Measurements from ENCODE around the gene KCNG2. TPM values are rescaled to one million over a fixed set of nuclear protein-coding genes. Genes with fewer than 3 reads are reported as not detected.
A peak's percentile ranks its signal among the peaks of the same experiment; 100 is the strongest.

The KCNG2 gene
- polyA plus RNA-seq, 1 donor from 2014 or later = not detected

- Histone ChIP-seq H3K4me3 (ENCODE audit: low read length) (no peak overlapping the region), H3K36me3 (ENCODE audit: insufficient read depth, low read length) (no peaks in the 10 kb centered on the region), H3K4me2 (ENCODE audit: low read length) (no peak overlapping the region), H3F3A (ENCODE audit: insufficient read depth, low read length, poor library complexity, severe bottlenecking) (no peaks in the 10 kb centered on the region), H3K27me3 (ENCODE audit: insufficient read depth, low read depth, low read length) (no peaks in the 10 kb centered on the region), H3K9me3 (ENCODE audit: low read length) (no peaks in the 10 kb centered on the region), H3K9me2 (ENCODE audit: insufficient read depth, low read length) (no peaks in the 10 kb centered on the region), H4K20me1 (ENCODE audit: insufficient read depth) (no peaks in the 10 kb centered on the region), H3K9ac (ENCODE audit: low read length) (no peak overlapping the region), H3K79me2 (replicated peaks; ENCODE audit: insufficient read depth, low read length) (no peaks in the 10 kb centered on the region), H3K27ac (ENCODE audit: low read length) (no peak overlapping the region), H2AFZ (ENCODE audit: low read depth, low read length) (no peak overlapping the region)
- TF ChIP-seq, protein P1, sequence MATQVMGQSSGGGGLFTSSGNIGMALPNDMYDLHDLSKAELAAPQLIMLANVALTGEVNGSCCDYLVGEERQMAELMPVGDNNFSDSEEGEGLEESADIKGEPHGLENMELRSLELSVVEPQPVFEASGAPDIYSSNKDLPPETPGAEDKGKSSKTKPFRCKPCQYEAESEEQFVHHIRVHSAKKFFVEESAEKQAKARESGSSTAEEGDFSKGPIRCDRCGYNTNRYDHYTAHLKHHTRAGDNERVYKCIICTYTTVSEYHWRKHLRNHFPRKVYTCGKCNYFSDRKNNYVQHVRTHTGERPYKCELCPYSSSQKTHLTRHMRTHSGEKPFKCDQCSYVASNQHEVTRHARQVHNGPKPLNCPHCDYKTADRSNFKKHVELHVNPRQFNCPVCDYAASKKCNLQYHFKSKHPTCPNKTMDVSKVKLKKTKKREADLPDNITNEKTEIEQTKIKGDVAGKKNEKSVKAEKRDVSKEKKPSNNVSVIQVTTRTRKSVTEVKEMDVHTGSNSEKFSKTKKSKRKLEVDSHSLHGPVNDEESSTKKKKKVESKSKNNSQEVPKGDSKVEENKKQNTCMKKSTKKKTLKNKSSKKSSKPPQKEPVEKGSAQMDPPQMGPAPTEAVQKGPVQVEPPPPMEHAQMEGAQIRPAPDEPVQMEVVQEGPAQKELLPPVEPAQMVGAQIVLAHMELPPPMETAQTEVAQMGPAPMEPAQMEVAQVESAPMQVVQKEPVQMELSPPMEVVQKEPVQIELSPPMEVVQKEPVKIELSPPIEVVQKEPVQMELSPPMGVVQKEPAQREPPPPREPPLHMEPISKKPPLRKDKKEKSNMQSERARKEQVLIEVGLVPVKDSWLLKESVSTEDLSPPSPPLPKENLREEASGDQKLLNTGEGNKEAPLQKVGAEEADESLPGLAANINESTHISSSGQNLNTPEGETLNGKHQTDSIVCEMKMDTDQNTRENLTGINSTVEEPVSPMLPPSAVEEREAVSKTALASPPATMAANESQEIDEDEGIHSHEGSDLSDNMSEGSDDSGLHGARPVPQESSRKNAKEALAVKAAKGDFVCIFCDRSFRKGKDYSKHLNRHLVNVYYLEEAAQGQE (IDR thresholded peaks at IDR 0.05; ENCODE audit: borderline replicate concordance) = no peak
- TF ChIP-seq POLR2AphosphoS5 (IDR thresholded peaks at IDR 0.05) (no peak), EP300 (conservative IDR thresholded peaks at IDR 0.05; ENCODE audit: poor library complexity, severe bottlenecking) (no peak), TAF1 (IDR thresholded peaks at IDR 0.05; ENCODE audit: low read depth) (no peak), RAD21 (conservative IDR thresholded peaks at IDR 0.05) (no peak)
- TF ChIP-seq, protein P2, sequence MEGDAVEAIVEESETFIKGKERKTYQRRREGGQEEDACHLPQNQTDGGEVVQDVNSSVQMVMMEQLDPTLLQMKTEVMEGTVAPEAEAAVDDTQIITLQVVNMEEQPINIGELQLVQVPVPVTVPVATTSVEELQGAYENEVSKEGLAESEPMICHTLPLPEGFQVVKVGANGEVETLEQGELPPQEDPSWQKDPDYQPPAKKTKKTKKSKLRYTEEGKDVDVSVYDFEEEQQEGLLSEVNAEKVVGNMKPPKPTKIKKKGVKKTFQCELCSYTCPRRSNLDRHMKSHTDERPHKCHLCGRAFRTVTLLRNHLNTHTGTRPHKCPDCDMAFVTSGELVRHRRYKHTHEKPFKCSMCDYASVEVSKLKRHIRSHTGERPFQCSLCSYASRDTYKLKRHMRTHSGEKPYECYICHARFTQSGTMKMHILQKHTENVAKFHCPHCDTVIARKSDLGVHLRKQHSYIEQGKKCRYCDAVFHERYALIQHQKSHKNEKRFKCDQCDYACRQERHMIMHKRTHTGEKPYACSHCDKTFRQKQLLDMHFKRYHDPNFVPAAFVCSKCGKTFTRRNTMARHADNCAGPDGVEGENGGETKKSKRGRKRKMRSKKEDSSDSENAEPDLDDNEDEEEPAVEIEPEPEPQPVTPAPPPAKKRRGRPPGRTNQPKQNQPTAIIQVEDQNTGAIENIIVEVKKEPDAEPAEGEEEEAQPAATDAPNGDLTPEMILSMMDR (IDR thresholded peaks at IDR 0.05; ENCODE audit: poor library complexity, severe bottlenecking) = no peak
Observed at GRCh38 chr18:79764131-79764530, 33.6 kb upstream of the KCNG2 start.

DNA sequence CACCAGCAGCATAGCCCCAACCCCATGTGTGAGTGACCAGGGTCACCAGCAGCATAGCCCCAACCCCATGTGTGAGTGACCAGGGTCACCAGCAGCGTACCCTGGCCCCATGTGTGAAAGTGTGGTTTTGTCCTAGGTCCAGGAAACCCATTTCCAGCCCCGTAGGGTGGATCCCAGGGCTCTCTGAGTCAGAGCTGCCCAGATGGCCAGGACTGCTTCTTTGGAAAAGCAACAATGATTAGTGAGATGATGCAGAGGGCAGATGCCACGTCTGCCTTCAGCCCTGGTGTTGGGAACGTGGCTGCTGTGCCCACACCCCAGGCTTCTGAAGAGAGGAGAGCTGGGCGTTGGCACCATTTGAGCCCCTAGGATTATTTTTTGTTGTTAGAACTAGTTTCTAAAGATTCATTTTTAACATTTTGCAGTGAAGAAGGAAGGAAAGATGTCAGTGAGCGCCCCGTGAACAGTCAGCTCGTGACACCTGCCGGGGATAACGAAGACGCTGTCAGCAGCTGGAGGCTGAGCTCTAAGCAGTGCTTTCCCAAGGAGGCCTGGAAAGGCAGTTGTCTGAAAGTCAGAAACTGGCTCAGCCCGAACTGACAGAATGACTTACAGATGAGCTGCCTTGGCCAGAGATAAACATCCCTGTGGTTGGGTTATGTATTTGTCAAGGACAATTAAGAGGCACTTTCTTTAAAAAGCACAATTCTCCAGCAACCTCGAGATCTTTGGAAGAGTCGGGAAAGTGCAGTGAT, 32.1 kb upstream of the KCNG2 start:
- TF ChIP-seq TAF1 (IDR thresholded peaks at IDR 0.05; ENCODE audit: low read depth) = no peak
- peak; percentile 10 for TF ChIP-seq RAD21 (conservative IDR thresholded peaks at IDR 0.05)
- Histone ChIP-seq H2AFZ (ENCODE audit: low read depth, low read length) (no peak overlapping the region), H4K20me1 (ENCODE audit: insufficient read depth) (no peaks in the 10 kb centered on the region), H3F3A (ENCODE audit: insufficient read depth, low read length, poor library complexity, severe bottlenecking) (no peaks in the 10 kb centered on the region), H3K9me2 (ENCODE audit: insufficient read depth, low read length) (no peaks in the 10 kb centered on the region), H3K4me2 (ENCODE audit: low read length) (peak overlapping the region; percentile 8), H3K9me3 (ENCODE audit: low read length) (no peaks in the 10 kb centered on the region), H3K79me2 (replicated peaks; ENCODE audit: insufficient read depth, low read length) (no peaks in the 10 kb centered on the region), H3K4me3 (ENCODE audit: low read length) (peak overlapping the region; percentile 51), H3K27ac (ENCODE audit: low read length) (peak overlapping the region; percentile 64), H3K36me3 (ENCODE audit: insufficient read depth, low read length) (no peaks in the 10 kb centered on the region), H3K27me3 (ENCODE audit: insufficient read depth, low read depth, low read length) (no peaks in the 10 kb centered on the region), H3K9ac (ENCODE audit: low read length) (peak overlapping the region; percentile 39)

DNA sequence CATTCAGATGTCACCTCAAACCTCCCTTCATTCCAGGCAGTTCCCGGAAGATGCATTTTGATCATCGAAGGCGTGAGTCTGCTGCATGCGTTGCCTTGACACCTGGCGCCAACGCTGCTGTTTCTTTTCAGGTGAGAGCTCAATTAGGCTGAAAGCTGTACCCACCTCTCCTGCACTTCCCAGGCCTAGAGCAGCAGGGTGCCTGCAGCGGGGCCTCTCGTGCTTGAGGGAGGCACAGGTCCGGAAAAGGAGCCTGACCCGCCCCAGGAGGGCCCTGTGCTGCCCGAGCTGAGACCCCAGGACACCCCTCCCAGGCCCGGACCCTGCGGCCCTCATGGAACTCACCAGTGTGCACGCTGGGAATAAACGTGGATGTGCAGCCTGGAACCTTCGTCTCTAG, 31.4 kb upstream of the KCNG2 start:
- no peaks in the 10 kb centered on the region for H3K9me2 ChIP-seq (ENCODE audit: insufficient read depth, low read length)
- H3K4me2 ChIP-seq (ENCODE audit: low read length) = peak overlapping the region; percentile 8
- H3K9me3 ChIP-seq (ENCODE audit: low read length) = no peaks in the 10 kb centered on the region
- TF ChIP-seq MXI1 (conservative IDR thresholded peaks at IDR 0.05; ENCODE audit: poor library complexity, severe bottlenecking) (no peak), SMC3 (conservative IDR thresholded peaks at IDR 0.05; ENCODE audit: poor library complexity) (no peak), POLR2AphosphoS5 (IDR thresholded peaks at IDR 0.05) (no peak), TAF1 (IDR thresholded peaks at IDR 0.05; ENCODE audit: low read depth) (no peak), RAD21 (conservative IDR thresholded peaks at IDR 0.05) (no peak), EP300 (conservative IDR thresholded peaks at IDR 0.05; ENCODE audit: poor library complexity, severe bottlenecking) (peak; percentile 47), EZH2 (IDR thresholded peaks at IDR 0.05; ENCODE audit: borderline replicate concordance, insufficient read depth, low read length, poor library complexity, severe bottlenecking) (no peak)
- TF ChIP-seq, protein P1 (IDR thresholded peaks at IDR 0.05; ENCODE audit: borderline replicate concordance) = peak; percentile 72
- TF ChIP-seq, protein P2 (IDR thresholded peaks at IDR 0.05; ENCODE audit: poor library complexity, severe bottlenecking) = no peak
- H2AFZ ChIP-seq (ENCODE audit: low read depth, low read length) = no peak overlapping the region
- peak overlapping the region; percentile 64 for H3K27ac ChIP-seq (ENCODE audit: low read length)
- no peaks in the 10 kb centered on the region for H3F3A ChIP-seq (ENCODE audit: insufficient read depth, low read length, poor library complexity, severe bottlenecking)
- H4K20me1 ChIP-seq (ENCODE audit: insufficient read depth) = no peaks in the 10 kb centered on the region
- no peaks in the 10 kb centered on the region for H3K36me3 ChIP-seq (ENCODE audit: insufficient read depth, low read length)
- H3K27me3 ChIP-seq (ENCODE audit: insufficient read depth, low read depth, low read length) = no peaks in the 10 kb centered on the region
- H3K9ac ChIP-seq (ENCODE audit: low read length) = peak overlapping the region; percentile 39
- H3K4me3 ChIP-seq (ENCODE audit: low read length) = peak overlapping the region; percentile 51
- H3K79me2 ChIP-seq (replicated peaks; ENCODE audit: insufficient read depth, low read length) = no peaks in the 10 kb centered on the region
